Measurements from ENCODE around the gene EPHA10. TPM values are rescaled to one million over a fixed set of nuclear protein-coding genes. Genes with fewer than 3 reads are reported as not detected.

Gene EPHA10
- polyA plus RNA-seq, 3 donors, result 0.10 to 0.36 (median 0.14) TPM

GRCh38 chr1:37720231-37721130 lies 44.4 kb downstream of the EPHA10 start:
- DNase-seq (ENCODE audit: extremely low read depth in 1 of 11, low read depth in 9 of 11, low spot score in 4 of 11), result no peak

GRCh38 chr1:37719572-37720195 lies 45.2 kb downstream of the EPHA10 start:
- no peak for DNase-seq (ENCODE audit: extremely low read depth in 1 of 11, low read depth in 9 of 11, low spot score in 4 of 11)

- DNase-seq (ENCODE audit: extremely low read depth in 1 of 11, low read depth in 9 of 11, low spot score in 4 of 11), result no peak
Measured at GRCh38 chr1:37718901-37719571, 45.9 kb downstream of the EPHA10 start.

- no peak for DNase-seq (ENCODE audit: extremely low read depth in 1 of 11, low read depth in 9 of 11, low spot score in 4 of 11)
Measured at GRCh38 chr1:37718181-37718900, 46.6 kb downstream of the EPHA10 start.

- DNase-seq (ENCODE audit: extremely low read depth in 1 of 11, low read depth in 9 of 11, low spot score in 4 of 11), result no peak
Measured at GRCh38 chr1:37717631-37718030, 47.3 kb downstream of the EPHA10 start.

GRCh38 chr1:37716321-37716720 lies 48.6 kb downstream of the EPHA10 start:
- DNase-seq (ENCODE audit: extremely low read depth in 1 of 11, low read depth in 9 of 11, low spot score in 4 of 11), result no peak

- DNase-seq (ENCODE audit: extremely low read depth in 1 of 11, low read depth in 9 of 11, low spot score in 4 of 11), result no peak
Measured at GRCh38 chr1:37714689-37715088, 50.2 kb downstream of the EPHA10 start.

GRCh38 chr1:37714226-37714625 lies 50.7 kb downstream of the EPHA10 start:
- no peak for DNase-seq (ENCODE audit: extremely low read depth in 1 of 11, low read depth in 9 of 11, low spot score in 4 of 11)

- DNase-seq (ENCODE audit: extremely low read depth in 1 of 11, low read depth in 9 of 11, low spot score in 4 of 11), result no peak
Measured at GRCh38 chr1:37708471-37708870, 56.4 kb downstream of the EPHA10 start.

GRCh38 chr1:37705399-37705798 lies 59.5 kb downstream of the EPHA10 start:
- no peak for DNase-seq (ENCODE audit: extremely low read depth in 1 of 11, low read depth in 9 of 11, low spot score in 4 of 11)

- peak in 3 of 11 donors; percentile 18 to 37 (median 26) for DNase-seq (ENCODE audit: extremely low read depth in 1 of 11, low read depth in 9 of 11, low spot score in 4 of 11)
Measured at GRCh38 chr1:37704966-37705365, 60.0 kb downstream of the EPHA10 start.

GRCh38 chr1:37703061-37703460 lies 61.9 kb downstream of the EPHA10 start:
- no peak for DNase-seq (ENCODE audit: extremely low read depth in 1 of 11, low read depth in 9 of 11, low spot score in 4 of 11)

GRCh38 chr1:37701051-37701450 lies 63.9 kb downstream of the EPHA10 start:
- DNase-seq (ENCODE audit: extremely low read depth in 1 of 11, low read depth in 9 of 11, low spot score in 4 of 11), result no peak

GRCh38 chr1:37699147-37699546 lies 65.8 kb downstream of the EPHA10 start:
- no peak for DNase-seq (ENCODE audit: extremely low read depth in 1 of 11, low read depth in 9 of 11, low spot score in 4 of 11)

- no peak for DNase-seq (ENCODE audit: extremely low read depth in 1 of 11, low read depth in 9 of 11, low spot score in 4 of 11)
Measured at GRCh38 chr1:37697737-37698136, 67.2 kb downstream of the EPHA10 start.

- DNase-seq (ENCODE audit: extremely low read depth in 1 of 11, low read depth in 9 of 11, low spot score in 4 of 11), result no peak
Measured at GRCh38 chr1:37697090-37697489, 67.8 kb downstream of the EPHA10 start.

- DNase-seq (ENCODE audit: extremely low read depth in 1 of 11, low read depth in 9 of 11, low spot score in 4 of 11), result no peak
Measured at GRCh38 chr1:37692834-37693175, 72.1 kb downstream of the EPHA10 start.

- peak; percentile 90 to 98 (median 96) for DNase-seq (ENCODE audit: extremely low read depth in 1 of 11, low read depth in 9 of 11, low spot score in 4 of 11)
Measured at GRCh38 chr1:37692078-37692833, 72.7 kb downstream of the EPHA10 start, which contains the start of gene CDCA8. Gene CDCA8, plus strand, starts transcription at chr1:37692516. Its CDS starts 175 bp downstream, at chr1:37692691.
